WTC11 (cell line): ENCODE results near the gene FZD1.

Source experiments
- CREM ChIP-seq: sonication (generic); formaldehyde crosslinking; IDR thresholded peaks from 2 replicates; pipeline ENCODE4 v1.8.1; 2022; ENCODE audit warnings: mild to moderate bottlenecking, missing genetic modification reagents, moderate library complexity
- CTCF ChIP-seq: fragments of 200-600 bp; IDR thresholded peaks from 2 replicates; pipeline ENCODE4 v1.8.0; 2022; ENCODE audit warnings: antibody characterized with exemption
- E2F5 ChIP-seq: sonication (generic); formaldehyde crosslinking; IDR thresholded peaks from 2 replicates; pipeline ENCODE4 v1.8.1; 2022; ENCODE audit warnings: mild to moderate bottlenecking, moderate library complexity, missing genetic modification reagents
- ELF4 ChIP-seq: sonication (generic); formaldehyde crosslinking; IDR thresholded peaks from 2 replicates; pipeline ENCODE4 v1.8.1; 2022; ENCODE audit warnings: low read depth, mild to moderate bottlenecking, moderate library complexity, missing genetic modification reagents
- ESRRA ChIP-seq: sonication (generic); formaldehyde crosslinking; IDR thresholded peaks from 2 replicates; pipeline ENCODE4 v1.8.1; 2022; ENCODE audit warnings: mild to moderate bottlenecking, missing genetic modification reagents, borderline replicate concordance
- FOXJ3 ChIP-seq: sonication (generic); formaldehyde crosslinking; IDR thresholded peaks from 2 replicates; pipeline ENCODE4 v1.9.0; 2021; ENCODE audit warnings: missing genetic modification reagents, mild to moderate bottlenecking, borderline replicate concordance
- JUN ChIP-seq: sonication (generic); formaldehyde crosslinking; IDR thresholded peaks from 2 replicates; pipeline ENCODE4 v1.8.0; 2023; ENCODE audit warnings: mild to moderate bottlenecking, missing genetic modification reagents
- MAX ChIP-seq: sonication (generic); formaldehyde crosslinking; IDR thresholded peaks from 2 replicates; pipeline ENCODE4 v1.8.0; 2022; ENCODE audit warnings: mild to moderate bottlenecking, missing genetic modification reagents
- ZBTB43 ChIP-seq: sonication (generic); formaldehyde crosslinking; IDR thresholded peaks from 2 replicates; pipeline ENCODE4 v1.8.1; 2023; ENCODE audit warnings: mild to moderate bottlenecking, missing genetic modification reagents
- ZNF232 ChIP-seq: sonication (generic); formaldehyde crosslinking; IDR thresholded peaks from 2 replicates; pipeline ENCODE4 v1.8.0; 2022; ENCODE audit warnings: mild to moderate bottlenecking, missing genetic modification reagents
- ZNF532 ChIP-seq: fragments of 250-450 bp; sonication (Bioruptor Pico); IDR thresholded peaks from 2 replicates; pipeline ENCODE4 v1.9.0; 2021; ENCODE audit warnings: mild to moderate bottlenecking, borderline replicate concordance

GRCh38 chr7:91311839-91312238 is 47.6 kb downstream of the FZD1 start:
- TF ChIP-seq JUN (CRISPR knock-in tag) (no peak), MAX (no peak), CTCF (no peak), ELF4 (no peak), ZNF532 (CRISPR knock-in tag) (no peak), ESRRA (CRISPR knock-in tag) (no peak), E2F5 (CRISPR knock-in tag) (no peak), FOXJ3 (CRISPR knock-in tag) (no peak), ZBTB43 (no peak), ZNF232 (CRISPR knock-in tag) (no peak), CREM (no peak)
